C1 segment of cervical spinal cord (tissue), 14 donors: ENCODE results near the gene PDPR.
"Not testable (repeated sequence)": the region's sequence is repeated elsewhere in the genome, so short reads cannot be mapped to it uniquely, and the experiment has no call there.

ENCODE experiments used
- DNase-seq, 14 donors: peaks; one replicate each; lab custom pipeline; 2025; lab: John Stamatoyannopoulos, UW

PDPR gene

GRCh38 chr16:70113982-70114826 is at the start of gene PDPR:
Gene PDPR (plus strand): TSS chr16:70114332. CDS start chr16:70120493, 6,161 bp downstream.
- DNase-seq = peak; percentile 4 to 88 (median 79)

- peak in 10 of 14 donors; percentile 4 to 43 (median 19) for DNase-seq
Measured at GRCh38 chr16:70064841-70065370, 49.2 kb upstream of the PDPR start.

DNA sequence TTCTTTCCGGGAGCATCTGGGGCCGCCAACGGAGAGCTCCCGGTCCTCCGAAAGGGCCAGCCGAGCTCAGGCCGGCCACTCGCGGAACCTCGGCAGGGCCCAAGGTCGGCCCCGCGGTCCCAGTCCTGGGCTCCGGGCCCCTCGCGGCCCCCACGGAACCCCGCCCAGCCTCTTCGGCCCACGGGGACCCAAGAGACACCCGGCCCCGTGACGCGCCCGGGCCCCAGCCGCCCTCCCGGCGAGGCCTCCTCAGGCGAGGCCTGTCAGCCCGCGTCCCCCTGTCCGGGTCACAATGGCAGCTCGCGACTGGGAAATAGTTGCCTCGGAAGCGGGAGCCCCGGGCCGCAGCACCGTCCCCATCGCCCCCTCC is 48.8 kb upstream of the PDPR start:
- DNase-seq = not testable (repeated sequence)

GRCh38 chr16:70065746-70066658 is 48.1 kb upstream of the PDPR start:
- peak; percentile 8 to 86 (median 62) for DNase-seq

DNA sequence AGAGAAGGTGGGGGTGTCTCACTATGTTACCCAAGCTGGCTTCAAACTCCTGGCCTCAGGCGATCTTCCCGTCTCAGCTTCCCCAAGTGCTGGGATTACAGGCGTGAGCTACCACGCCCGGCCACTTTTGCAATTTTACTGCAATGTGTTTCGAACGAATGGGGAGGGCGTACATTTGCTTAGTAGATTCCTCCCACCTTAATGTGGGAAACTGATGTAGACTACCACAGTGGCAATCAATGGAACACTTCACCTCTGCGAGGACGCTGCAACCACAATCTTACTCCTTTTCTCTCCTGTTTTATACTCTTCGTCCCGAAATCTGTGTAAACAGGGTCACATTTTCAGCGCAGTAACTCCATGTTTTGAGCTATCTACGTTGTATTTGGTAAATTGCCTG is 47.4 kb upstream of the PDPR start:
- DNase-seq = not testable (repeated sequence)

- DNase-seq = not testable (repeated sequence)
Measured at GRCh38 chr16:70079081-70079480, 35.1 kb upstream of the PDPR start.

GRCh38 chr16:70081219-70081618 is 32.9 kb upstream of the PDPR start:
- DNase-seq = peak in 1 of 14 donors; percentile 86

DNA sequence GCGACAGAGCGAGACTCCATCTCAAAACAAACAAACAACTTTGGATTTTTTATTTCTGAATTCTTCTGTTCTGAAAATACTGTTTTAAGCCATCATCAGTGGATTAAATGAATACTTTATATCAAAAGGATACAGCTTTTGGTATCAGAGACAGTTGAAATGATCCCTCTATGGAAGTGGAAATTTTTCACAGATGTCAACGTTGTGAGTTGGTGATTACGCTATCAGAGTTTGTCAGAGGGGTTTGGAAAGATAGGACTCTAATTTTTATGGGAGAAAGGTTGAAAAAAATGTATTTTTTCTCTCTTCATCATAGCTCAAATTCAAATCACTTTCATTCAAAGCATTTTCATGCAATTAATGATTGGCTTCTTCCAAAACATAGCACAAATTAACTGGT is 30.2 kb upstream of the PDPR start:
- not testable (repeated sequence) for DNase-seq

DNA sequence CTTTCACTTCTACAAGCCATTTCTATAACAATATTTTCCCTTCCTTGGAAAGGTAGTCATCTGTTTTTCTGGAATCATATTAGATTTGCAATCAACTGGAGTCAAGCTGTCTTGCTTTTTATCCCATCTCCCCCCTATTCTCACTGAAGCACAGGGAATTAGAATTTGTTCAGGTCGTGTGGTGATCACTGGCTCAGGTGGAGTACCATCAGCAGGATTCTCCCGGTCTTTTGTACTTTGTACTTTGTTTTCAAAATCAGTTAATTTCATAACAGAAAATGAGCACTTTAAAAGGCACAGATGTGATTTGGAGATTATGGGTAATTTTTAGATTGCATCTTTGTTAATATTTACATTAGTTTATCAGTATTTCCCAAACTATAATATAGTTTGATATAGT is 26.0 kb upstream of the PDPR start:
- DNase-seq = not testable (repeated sequence)

DNA sequence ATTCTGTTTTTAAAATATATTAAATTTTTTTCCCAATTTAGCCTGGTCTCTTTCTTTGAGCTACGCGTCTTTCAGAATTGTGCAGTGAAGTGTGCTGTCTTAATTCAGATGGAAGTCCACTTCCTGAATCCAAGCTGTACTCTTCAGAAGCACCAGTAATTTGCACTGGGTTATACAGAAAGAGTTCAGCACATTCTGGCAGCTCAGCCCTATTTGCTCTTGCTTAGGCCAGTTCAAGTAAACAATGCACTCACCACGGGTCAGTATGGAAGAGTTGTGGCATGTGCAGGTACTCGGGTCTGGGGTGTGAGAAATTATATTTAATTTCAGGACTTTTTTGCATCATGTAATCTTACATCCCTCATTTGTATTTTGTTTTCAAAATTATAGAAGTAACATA is 25.3 kb upstream of the PDPR start:
- not testable (repeated sequence) for DNase-seq

- DNase-seq = not testable (repeated sequence)
Measured at GRCh38 chr16:70089289-70089688, 24.8 kb upstream of the PDPR start.

GRCh38 chr16:70091104-70091503 is 23.0 kb upstream of the PDPR start:
- peak in 1 of 14 donors; percentile 70 for DNase-seq

- not testable (repeated sequence) for DNase-seq
Measured at GRCh38 chr16:70094096-70094495, 20.0 kb upstream of the PDPR start.

DNA sequence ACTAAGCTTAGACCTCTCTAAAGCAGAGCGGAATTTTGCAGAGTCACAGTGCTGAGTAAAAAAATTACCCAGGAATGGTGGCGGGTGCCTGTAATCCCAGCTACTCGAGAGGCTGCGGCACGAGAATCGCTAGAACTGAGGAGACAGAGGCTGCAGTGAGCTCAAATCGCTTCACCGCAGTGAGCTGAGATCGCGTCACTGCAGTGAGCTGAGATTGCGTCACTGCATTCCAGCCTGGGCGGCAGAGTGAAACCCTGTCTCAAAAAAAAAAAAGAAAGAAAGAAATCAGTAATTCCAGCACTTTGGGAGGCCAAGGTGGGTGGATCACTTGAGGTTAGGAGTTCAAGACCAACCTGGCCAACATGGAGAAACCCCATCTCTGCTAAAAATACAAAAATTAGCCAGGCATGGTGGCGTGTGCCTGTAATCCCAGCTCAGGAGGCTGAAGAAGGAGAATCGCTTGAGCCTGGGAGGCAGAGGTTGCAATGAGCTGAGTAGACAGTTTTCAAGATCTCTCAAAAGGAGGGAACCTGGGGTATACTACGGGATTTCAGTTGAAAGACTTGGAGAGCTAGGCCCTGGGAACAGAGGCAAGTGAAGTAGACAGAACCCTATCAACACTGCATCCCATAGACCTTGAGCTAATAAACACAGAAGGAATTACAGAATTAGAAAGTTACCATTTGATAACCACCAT is 4.4 kb upstream of the PDPR start:
- DNase-seq = not testable (repeated sequence)

DNA sequence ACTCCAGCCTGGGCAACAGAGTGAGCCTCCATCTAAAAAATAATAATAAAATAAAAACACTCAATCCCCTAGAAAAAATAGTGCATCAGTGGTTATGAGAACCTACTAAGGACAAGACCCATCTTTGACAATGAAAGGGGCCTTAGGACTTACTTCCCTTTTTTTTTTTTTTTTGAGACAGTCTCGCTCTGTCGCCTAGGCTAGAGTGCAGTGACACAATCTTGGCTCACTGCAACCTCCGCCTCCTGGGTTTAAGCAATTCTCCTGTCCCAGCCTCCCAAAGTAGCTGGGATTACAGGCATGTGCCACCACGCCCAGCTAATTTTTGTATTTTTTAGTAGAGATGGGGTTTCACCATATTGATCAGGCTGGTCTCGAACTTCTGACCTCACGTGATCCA is 2.0 kb upstream of the PDPR start:
- DNase-seq = not testable (repeated sequence)

- not testable (repeated sequence) for DNase-seq
Measured at GRCh38 chr16:70113599-70113981, 542 bp upstream of the PDPR start.

DNA sequence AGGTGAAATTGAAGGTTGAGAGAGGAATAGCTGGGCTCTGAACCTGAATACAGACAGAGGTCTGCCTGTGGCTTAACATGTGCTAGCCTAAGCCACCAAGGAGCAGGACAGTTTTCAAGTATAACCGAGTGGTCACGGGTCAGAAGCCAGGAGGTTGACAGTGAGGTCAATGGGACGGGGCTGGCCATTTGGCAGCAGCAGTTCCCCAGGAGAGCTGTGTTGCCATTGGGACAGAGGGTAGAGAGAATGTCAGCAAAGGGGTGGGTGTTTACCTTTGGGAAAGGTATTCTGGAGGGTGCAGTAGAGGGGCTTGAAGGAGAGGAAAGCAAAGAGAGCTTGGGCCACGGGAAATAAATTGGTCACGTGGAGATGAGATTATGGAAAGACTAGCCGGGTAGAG is 4.2 kb downstream of the PDPR start:
- not testable (repeated sequence) for DNase-seq

GRCh38 chr16:70118776-70119175 is 4.6 kb downstream of the PDPR start:
- not testable (repeated sequence) for DNase-seq

- DNase-seq = not testable (repeated sequence)
Measured at GRCh38 chr16:70120398-70120797, 6.3 kb downstream of the PDPR start.

DNA sequence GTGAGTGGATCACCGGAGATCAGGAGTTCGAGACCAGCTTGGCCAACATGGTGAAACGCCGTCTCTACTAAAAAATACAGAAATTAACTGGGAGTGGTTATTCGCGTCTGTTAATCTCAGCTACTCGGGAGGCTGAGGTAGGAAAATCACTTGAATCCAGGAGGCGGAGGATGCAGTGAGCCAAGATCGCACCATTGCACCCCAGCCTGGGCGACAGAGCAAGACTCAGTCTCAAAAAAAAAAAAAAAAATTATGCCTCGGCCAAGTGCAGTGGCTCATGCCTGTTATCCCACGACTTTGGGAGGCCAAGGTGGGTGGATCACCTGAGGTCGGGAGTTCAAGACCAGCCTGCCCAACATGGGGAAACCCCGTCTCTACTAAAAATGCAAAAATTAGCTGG is 9.7 kb downstream of the PDPR start:
- not testable (repeated sequence) for DNase-seq

DNA sequence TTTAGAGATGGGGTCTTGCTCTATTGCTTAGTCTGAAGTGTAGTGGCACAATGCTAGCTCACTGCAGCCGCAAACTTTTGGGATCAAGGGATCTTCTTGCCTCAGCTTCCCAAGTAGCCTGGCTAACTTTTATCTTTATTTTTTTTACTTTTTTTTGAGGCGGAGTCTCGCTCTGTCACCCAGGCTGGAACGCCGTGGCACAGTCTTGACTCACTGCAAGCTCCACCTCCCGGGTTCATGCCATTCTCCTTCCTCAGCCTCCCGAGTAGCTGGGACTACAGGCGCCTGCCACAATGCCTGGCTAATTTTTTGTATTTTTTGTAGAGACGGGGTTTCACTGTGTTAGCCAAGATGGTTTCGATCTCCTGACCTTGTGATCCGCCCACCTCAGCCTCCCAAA is 12.1 kb downstream of the PDPR start:
- not testable (repeated sequence) for DNase-seq
